Upper lobe of left lung (tissue), 6 donors: Measurements from ENCODE around the gene MGAT1. TPM values are rescaled to one million over a fixed set of nuclear protein-coding genes. Genes with fewer than 3 reads are reported as not detected.
"Not testable (repeated sequence)": the region's sequence is repeated elsewhere in the genome, so short reads cannot be mapped to it uniquely, and the experiment has no call there.

Source experiments
- ATAC-seq, 2 donors: fragments of 200-7000 bp; cut with Tn5 transposase; one replicate each; pipeline ENCODE4 v1.9.1; 2022; ENCODE audit warnings: mild to moderate bottlenecking in 2 of 2, moderate library complexity in 2 of 2; ENCODE audit not compliant: low FRiP score in 2 of 2
- DNase-seq, 2 donors: peaks; one replicate each; pipeline ENCODE4 v3.0.0-alpha.2; 2019 to 2020
- H3K27ac ChIP-seq, 4 donors: fragments of 200-600 bp; sonication (generic); one replicate each; pipeline ENCODE4 v1.5.1; 2016 to 2019
- H3K27me3 ChIP-seq, 4 donors: fragments of 200-600 bp; sonication (generic); one replicate each; pipeline ENCODE4 v1.5.1; 2017 to 2019
- H3K36me3 ChIP-seq, 4 donors: fragments of 200-600 bp; sonication (generic); one replicate each; pipeline ENCODE4 v1.5.1; 2016 to 2019
- H3K4me1 ChIP-seq, 4 donors: fragments of 200-600 bp; sonication (generic); one replicate each; pipeline ENCODE4 v1.5.1; 2018 to 2019
- H3K4me3 ChIP-seq, 4 donors: fragments of 200-600 bp; sonication (generic); one replicate each; pipeline ENCODE4 v1.5.1; 2017 to 2019; ENCODE audit warnings: mild to moderate bottlenecking in 2 of 4, moderate library complexity in 1 of 4
- H3K9me3 ChIP-seq, 4 donors: fragments of 200-600 bp; sonication (generic); one replicate each; pipeline ENCODE4 v1.5.1; 2018 to 2019
- EP300 ChIP-seq, 4 donors: sonication (generic); formaldehyde crosslinking; IDR thresholded peaks; one replicate each; pipeline ENCODE4 v1.5.1; 2017; ENCODE audit warnings: antibody characterized with exemption in 4 of 4, control low read depth in 2 of 4
- POLR2A ChIP-seq, 4 donors: fragments of 450-650 bp; IDR thresholded peaks; one replicate each; pipeline ENCODE4 v1.5.1; 2016 to 2017; ENCODE audit warnings: antibody characterized with exemption in 4 of 4, mild to moderate bottlenecking in 2 of 4
- POLR2AphosphoS5 ChIP-seq, 2 donors: sonication (generic); formaldehyde crosslinking; IDR thresholded peaks; one replicate each; pipeline ENCODE4 v1.5.1; 2017; ENCODE audit warnings: antibody characterized with exemption in 2 of 2
- WGBS, 2 donors: methylation state at CpG; one replicate each; pipeline ENCODE4 v1.1.5; 2017 to 2018; 5-methylcytosine and 5-hydroxymethylcytosine counted together
- total RNA-seq, 6 donors: library from RNA; depleted of rRNA in 4 of 6; stranded (reverse); fragments of >200 nt in 4 of 6; gene quantifications; one replicate each; pipeline versions ENCODE4 v1.1.0 to v1.2.1, GENCODE V29; 2016 to 2021
- TF ChIP-seq, protein P1 (sequence below), 6 experiments: fragments of 450-650 bp in 4 of 6; fragments of 200-600 bp in 2 of 6; sonication (generic) in 2 of 6; IDR thresholded peaks; one replicate each; pipeline ENCODE4 v1.5.1; 2016 to 2019; ENCODE audit warnings: antibody characterized with exemption in 6 of 6
- donor health status: DM: no; HTN: no; CAD: no; lungs with moderate emphysema.
- donor health status: DM: no; HTN: yes; CAD: no; lungs with severe emphysema.

The MGAT1 gene
- total RNA-seq, 6 donors from 2014 or later, result 148 to 392 (median 277) TPM

GRCh38 chr5:180829726-180830125 is 27.1 kb upstream of the MGAT1 start:
- Histone ChIP-seq H3K27ac (peak overlapping the region; percentile 98 to 99 (median 98)), H3K36me3 (peaks cover 0 to 7% (median 2%) of the 10 kb centered on the region in 4 donors), H3K9me3 (no peaks in the 10 kb centered on the region), H3K4me1 (peaks cover 32 to 57% (median 51%) of the 10 kb centered on the region in 4 donors), H3K4me3 (peak overlapping the region in 3 of 4 donors; percentile 78 to 90 (median 85)), H3K27me3 (no peaks in the 10 kb centered on the region)
- TF ChIP-seq EP300 (IDR thresholded peaks at IDR 0.05) (no peak), POLR2AphosphoS5 (IDR thresholded peaks at IDR 0.05) (no peak), POLR2A (IDR thresholded peaks at IDR 0.05) (no peak)
- TF ChIP-seq, protein P1, sequence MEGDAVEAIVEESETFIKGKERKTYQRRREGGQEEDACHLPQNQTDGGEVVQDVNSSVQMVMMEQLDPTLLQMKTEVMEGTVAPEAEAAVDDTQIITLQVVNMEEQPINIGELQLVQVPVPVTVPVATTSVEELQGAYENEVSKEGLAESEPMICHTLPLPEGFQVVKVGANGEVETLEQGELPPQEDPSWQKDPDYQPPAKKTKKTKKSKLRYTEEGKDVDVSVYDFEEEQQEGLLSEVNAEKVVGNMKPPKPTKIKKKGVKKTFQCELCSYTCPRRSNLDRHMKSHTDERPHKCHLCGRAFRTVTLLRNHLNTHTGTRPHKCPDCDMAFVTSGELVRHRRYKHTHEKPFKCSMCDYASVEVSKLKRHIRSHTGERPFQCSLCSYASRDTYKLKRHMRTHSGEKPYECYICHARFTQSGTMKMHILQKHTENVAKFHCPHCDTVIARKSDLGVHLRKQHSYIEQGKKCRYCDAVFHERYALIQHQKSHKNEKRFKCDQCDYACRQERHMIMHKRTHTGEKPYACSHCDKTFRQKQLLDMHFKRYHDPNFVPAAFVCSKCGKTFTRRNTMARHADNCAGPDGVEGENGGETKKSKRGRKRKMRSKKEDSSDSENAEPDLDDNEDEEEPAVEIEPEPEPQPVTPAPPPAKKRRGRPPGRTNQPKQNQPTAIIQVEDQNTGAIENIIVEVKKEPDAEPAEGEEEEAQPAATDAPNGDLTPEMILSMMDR (IDR thresholded peaks at IDR 0.05), result no peak
- no peak for ATAC-seq
- WGBS, 2 donors, result 91 to 94% methylated on average over 5 of the region's 5 CpGs
- no peak for DNase-seq

DNA sequence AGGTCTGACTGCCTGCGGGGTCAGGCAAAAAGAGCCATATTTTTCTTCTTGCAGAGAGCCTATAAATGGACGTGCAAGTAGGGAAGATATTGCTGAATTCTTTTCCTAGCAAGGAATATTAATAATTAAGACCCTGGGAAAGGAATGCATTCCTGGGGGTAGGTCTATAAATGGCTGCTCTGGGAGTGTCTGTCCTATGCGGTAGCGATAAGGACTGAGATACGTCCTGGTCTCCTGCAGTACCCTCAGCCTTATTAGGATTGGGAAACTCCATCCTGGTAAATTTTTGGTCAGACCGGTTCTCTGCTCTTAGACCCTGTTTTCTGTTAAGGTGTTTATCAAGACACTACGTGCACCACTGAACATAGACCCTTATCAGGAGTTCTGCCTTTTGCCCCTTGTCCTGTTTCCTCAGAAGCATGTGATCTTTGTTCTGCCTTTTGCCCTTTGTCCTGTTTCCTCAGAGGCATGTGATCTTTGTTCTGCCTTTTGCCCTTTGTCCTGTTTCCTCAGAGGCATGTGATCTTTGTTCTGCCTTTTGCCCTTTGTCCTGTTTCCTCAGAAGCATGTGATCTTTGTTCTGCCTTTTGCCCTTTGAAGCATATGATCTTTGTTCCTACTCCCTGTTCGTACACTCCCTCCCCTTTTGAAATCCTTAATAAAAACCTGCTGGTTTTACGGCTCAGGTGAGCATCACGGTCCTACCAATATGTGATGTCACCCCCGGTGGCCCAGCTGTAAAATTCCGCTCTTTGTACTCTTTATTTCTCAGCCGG is 26.3 kb upstream of the MGAT1 start:
- H3K36me3 ChIP-seq, H3K9me3 ChIP-seq, H3K27me3 ChIP-seq, DNase-seq, ATAC-seq: not testable (repeated sequence)
- Histone ChIP-seq H3K4me3 (peak overlapping the region in 2 of 4 donors; percentile 78 to 85), H3K27ac (peak overlapping the region; percentile 98 to 99 (median 98)), H3K4me1 (peaks cover 32 to 55% (median 50%) of the 10 kb centered on the region in 4 donors)
- WGBS, 2 donors, result 82 to 90% methylated on average over 13 of the region's 13 CpGs
- TF ChIP-seq EP300 (IDR thresholded peaks at IDR 0.05), result peak in 2 of 4 donors; percentile 30 to 65

- not testable (repeated sequence) for ATAC-seq
- peak in 1 of 2 donors; percentile 64 for DNase-seq
- H3K4me1 ChIP-seq, result peaks cover 27 to 42% (median 40%) of the 10 kb centered on the region in 4 donors
Measured at GRCh38 chr5:180827374-180827773, 24.8 kb upstream of the MGAT1 start.

GRCh38 chr5:180825768-180826525 is 23.3 kb upstream of the MGAT1 start:
- 87 to 92% methylated on average over 3 of the region's 3 CpGs for WGBS, 2 donors
- TF ChIP-seq, protein P1 (IDR thresholded peaks at IDR 0.05), result no peak
- TF ChIP-seq EP300 (IDR thresholded peaks at IDR 0.05), result no peak
- peak in 1 of 2 donors; percentile 6 for TF ChIP-seq POLR2AphosphoS5 (IDR thresholded peaks at IDR 0.05)
- TF ChIP-seq POLR2A (IDR thresholded peaks at IDR 0.05), result peak in 1 of 4 donors; percentile 56
- no peaks in the 10 kb centered on the region for H3K27me3 ChIP-seq
- H3K4me1 ChIP-seq, result peaks cover 26 to 40% (median 35%) of the 10 kb centered on the region in 4 donors
- H3K4me3 ChIP-seq, result no peak overlapping the region
- peak overlapping the region in 3 of 4 donors; percentile 58 to 79 (median 64) for H3K27ac ChIP-seq
- no peaks in the 10 kb centered on the region for H3K9me3 ChIP-seq
- ATAC-seq (peak; percentile 31), DNase-seq (peak in 1 of 2 donors; percentile 69)
- peaks cover 0 to 3% (median 0%) of the 10 kb centered on the region in 4 donors for H3K36me3 ChIP-seq

More at GRCh38 chr5:180827374-180827773, 24.8 kb upstream of the MGAT1 start:
- H3K27ac ChIP-seq, result peak overlapping the region in 1 of 4 donors; percentile 29
- 54 to 80% methylated on average over 5 to 7 of the region's 7 CpGs for WGBS, 2 donors
- H3K9me3 ChIP-seq, H3K4me3 ChIP-seq, H3K27me3 ChIP-seq, H3K36me3 ChIP-seq: not testable (repeated sequence)
- TF ChIP-seq, protein P1 (IDR thresholded peaks at IDR 0.05), result peak in 3 of 6 experiments; percentile 32 to 57 (median 39)
